ENCODE data around the gene GOT2. TPM values are rescaled to one million over a fixed set of nuclear protein-coding genes. Genes with fewer than 3 reads are reported as not detected.

GOT2 gene
- total RNA-seq, 4 donors from 2014 or later = 12.6 to 54.9 (median 43.7) TPM

GRCh38 chr16:58658796-58659211 is 75.3 kb downstream of the GOT2 start:
- Histone ChIP-seq H3K9me3 (no peaks in the 10 kb centered on the region), H3K27ac (no peak overlapping the region), H3K27me3 (no peaks in the 10 kb centered on the region), H3K4me3 (no peak overlapping the region), H3K36me3 (no peaks in the 10 kb centered on the region), H3K4me1 (no peaks in the 10 kb centered on the region)
- TF ChIP-seq POLR2A (IDR thresholded peaks at IDR 0.05) (no peak), CTCF (IDR thresholded peaks at IDR 0.05) (no peak)
- no peak for DNase-seq
- intact Hi-C loops (cut with DNase I; ENCODE audit: low total_unique reads) = loop anchor here (10.0 kb wide), 1 partner anchor 324 kb away; no protein-coding TSS in a partner anchor

Small RNA genes lying within 50 kb of the gene (small RNA-seq; reads per million reads assigned to genes)
- gene RN7SL143P (not detected), gene RNU6-1155P (not detected)

Other genes with a start within 250 kb of the GOT2 start
- 10 to 100 TPM; 16.0 to 89.4 (median 56.1) TPM for gene NDRG4, start 234.2 kb downstream of the GOT2 start, total RNA-seq
- gene SETD6, start 218.8 kb downstream of the GOT2 start, total RNA-seq = 100 to 1,000 TPM in 1 of 4 donors, 10 to 100 TPM in 3; 22.4 to 157 (median 43.0) TPM
- 100 to 1,000 TPM in 3 of 4 donors, 10 to 100 TPM in 1; 69.4 to 173 (median 151) TPM for gene CNOT1, start 104.5 kb downstream of the GOT2 start, total RNA-seq
- gene SLC38A7, start 49.5 kb downstream of the GOT2 start, total RNA-seq = 10 to 100 TPM in 2 of 4 donors, 1 to 10 TPM in 2; 6.2 to 15.5 (median 10.2) TPM

All from uterus (tissue), 4 donors.